Kidney (tissue), 14 donors: Measurements from ENCODE around the gene BTN3A1. TPM values are rescaled to one million over a fixed set of nuclear protein-coding genes. Genes with fewer than 3 reads are reported as not detected.
A peak's percentile ranks its signal among the peaks of the same experiment; 100 is the strongest.

Experiments
- DNase-seq, 5 donors: peaks; one replicate each; pipeline ENCODE4 v3.0.0-alpha.2; 2013 to 2020
- FAIRE-seq: peaks from 2 replicates; lab custom pipeline; 2012; peaks lifted over from hg19 to GRCh38; lab: Jason Lieb, UNC
- H3K27ac ChIP-seq, 2 donors: one replicate each; pipeline ENCODE4 v1.7.0; 2013; ENCODE audit warnings: low read depth in 2 of 2, low read length in 2 of 2, inconsistent platforms in 1 of 2
- H3K27me3 ChIP-seq: one replicate; pipeline ENCODE4 v1.7.1; 2013; ENCODE audit warnings: low read length, inconsistent platforms; ENCODE audit not compliant: control insufficient read depth, insufficient read depth
- H3K36me3 ChIP-seq, 3 donors: one replicate each; pipeline versions ENCODE4 v1.7.0 to v1.7.1; 2013; ENCODE audit warnings: low read length in 3 of 3, control low read depth in 1 of 3, inconsistent platforms in 1 of 3; ENCODE audit not compliant: insufficient read depth in 3 of 3, control insufficient read depth in 2 of 3
- H3K4me1 ChIP-seq, 3 donors: one replicate each; pipeline versions ENCODE4 v1.7.0 to v1.7.1; 2013; ENCODE audit warnings: low read length in 3 of 3, inconsistent platforms in 1 of 3, low read depth in 1 of 3; ENCODE audit not compliant: control insufficient read depth in 2 of 3, insufficient read depth in 2 of 3
- H3K4me3 ChIP-seq, 3 donors: one replicate each; pipeline versions ENCODE4 v1.7.0 to v1.8.1; 2013; ENCODE audit warnings: low read length in 3 of 3, control low read depth in 1 of 3, inconsistent platforms in 1 of 3
- H3K9ac ChIP-seq, 3 donors: one replicate each; pipeline versions ENCODE4 v1.7.0 to v1.7.1; 2013; ENCODE audit warnings: low read length in 3 of 3, control low read depth in 1 of 3, inconsistent platforms in 1 of 3
- H3K9me3 ChIP-seq, 3 donors: one replicate each; pipeline versions ENCODE4 v1.7.0 to v1.7.1; 2013; ENCODE audit warnings: low read length in 3 of 3, control low read depth in 1 of 3, inconsistent platforms in 1 of 3; ENCODE audit not compliant: control insufficient read depth in 2 of 3, insufficient read depth in 1 of 3
- intact Hi-C: fragments of 100-400 bp; cut with DNase I; formaldehyde crosslinking; loops from one replicate; pipeline ENCODE4 v1.11.1; 2022
- polyA plus RNA-seq: library from polyadenylated mRNA; stranded (reverse); fragments of 350-450 nt; fragmentation: Illumina TruSeq; extraction: RNeasy Lipid Tissue Mini Kit (QIAGEN cat#74804); gene quantifications from one replicate; pipeline ENCODE4 v1.2.3, GENCODE V29; 2014; ENCODE audit warnings: low read depth, low replicate concordance; ENCODE audit not compliant: insufficient read depth
- total RNA-seq: library from RNA; stranded (reverse); fragmentation: NEBNext Ultra II Directional; extraction: Animal tissue kit (Norgen Biotek cat#: 25700); gene quantifications from one replicate; pipeline ENCODE4 v1.2.1, GENCODE V29; 2021
- TF ChIP-seq, protein P1 (sequence below): IDR thresholded peaks from 3 replicates; pipeline ENCODE4 v1.5.1; 2012; ENCODE audit warnings: mild to moderate bottlenecking, moderate library complexity, borderline replicate concordance; ENCODE audit not compliant: insufficient read depth; ENCODE audit errors: extremely low read depth
- donor health status: control.
- donor health status: control.
- donor health status: control.
- donor health status: control.
- donor health status: control.
- donor health status: DM: yes; HTN: yes; CAD: no.
- donor health status: Normal renal cell carcinoma (clear cell type).

The BTN3A1 gene
- total and polyA plus RNA-seq, 2 donors from 2014 or later, result 13.8 to 23.1 TPM

- no peak for FAIRE-seq
- no peak for DNase-seq
- no peaks in the 10 kb centered on the region for H3K4me1 ChIP-seq
- intact Hi-C loops, result no loop called here
- TF ChIP-seq, protein P1, sequence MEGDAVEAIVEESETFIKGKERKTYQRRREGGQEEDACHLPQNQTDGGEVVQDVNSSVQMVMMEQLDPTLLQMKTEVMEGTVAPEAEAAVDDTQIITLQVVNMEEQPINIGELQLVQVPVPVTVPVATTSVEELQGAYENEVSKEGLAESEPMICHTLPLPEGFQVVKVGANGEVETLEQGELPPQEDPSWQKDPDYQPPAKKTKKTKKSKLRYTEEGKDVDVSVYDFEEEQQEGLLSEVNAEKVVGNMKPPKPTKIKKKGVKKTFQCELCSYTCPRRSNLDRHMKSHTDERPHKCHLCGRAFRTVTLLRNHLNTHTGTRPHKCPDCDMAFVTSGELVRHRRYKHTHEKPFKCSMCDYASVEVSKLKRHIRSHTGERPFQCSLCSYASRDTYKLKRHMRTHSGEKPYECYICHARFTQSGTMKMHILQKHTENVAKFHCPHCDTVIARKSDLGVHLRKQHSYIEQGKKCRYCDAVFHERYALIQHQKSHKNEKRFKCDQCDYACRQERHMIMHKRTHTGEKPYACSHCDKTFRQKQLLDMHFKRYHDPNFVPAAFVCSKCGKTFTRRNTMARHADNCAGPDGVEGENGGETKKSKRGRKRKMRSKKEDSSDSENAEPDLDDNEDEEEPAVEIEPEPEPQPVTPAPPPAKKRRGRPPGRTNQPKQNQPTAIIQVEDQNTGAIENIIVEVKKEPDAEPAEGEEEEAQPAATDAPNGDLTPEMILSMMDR, result no peak
- no peaks in the 10 kb centered on the region for H3K27me3 ChIP-seq
- H3K9ac ChIP-seq, result no peak overlapping the region
- no peaks in the 10 kb centered on the region for H3K36me3 ChIP-seq
- H3K4me3 ChIP-seq, result no peak overlapping the region
- H3K9me3 ChIP-seq, result no peaks in the 10 kb centered on the region
- no peak overlapping the region for H3K27ac ChIP-seq
These were observed 1.4 kb upstream of the BTN3A1 start for GRCh38 chr6:26400626-26401025.

- DNase-seq, result no peak
- intact Hi-C loops, result no loop called here
- no peak for FAIRE-seq
- H3K9ac ChIP-seq, result peak overlapping the region; percentile 4 to 90 (median 69)
- no peaks in the 10 kb centered on the region for H3K27me3 ChIP-seq
- H3K36me3 ChIP-seq, result peaks cover 0 to 3% (median 0%) of the 10 kb centered on the region in 3 donors
- TF ChIP-seq, protein P1, result no peak
- peak overlapping the region; percentile 82 to 92 (median 90) for H3K4me3 ChIP-seq
- H3K4me1 ChIP-seq, result no peaks in the 10 kb centered on the region
- H3K27ac ChIP-seq, result peak overlapping the region; percentile 49 to 79
- no peaks in the 10 kb centered on the region for H3K9me3 ChIP-seq
These were observed 587 bp upstream of the BTN3A1 start for GRCh38 chr6:26401389-26401986.

DNA sequence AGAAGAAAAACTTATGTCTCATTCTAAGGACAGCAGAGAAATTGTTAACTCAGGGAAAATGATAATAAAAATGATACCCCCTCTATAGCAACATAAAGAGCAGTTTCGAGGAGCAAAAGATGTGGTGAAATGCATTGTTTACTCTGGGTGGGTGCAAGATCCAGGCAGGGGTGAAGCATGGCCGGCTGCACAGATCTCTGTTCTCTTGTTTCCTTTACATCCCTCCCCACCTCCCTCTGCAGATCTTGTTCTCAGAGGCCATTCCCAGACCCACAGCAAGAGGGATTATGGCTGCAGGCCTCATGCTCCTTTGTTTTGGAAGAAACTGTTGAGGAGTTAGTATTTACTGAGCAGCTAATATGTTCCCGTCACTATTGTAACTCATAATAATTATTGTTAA, 1.8 kb downstream of the BTN3A1 start:
- no peak overlapping the region for H3K9ac ChIP-seq
- intact Hi-C loops, result no loop called here
- H3K36me3 ChIP-seq, result peaks cover 3 to 7% (median 6%) of the 10 kb centered on the region in 3 donors
- H3K27ac ChIP-seq, result no peak overlapping the region
- no peaks in the 10 kb centered on the region for H3K4me1 ChIP-seq
- no peaks in the 10 kb centered on the region for H3K9me3 ChIP-seq
- H3K27me3 ChIP-seq, result no peaks in the 10 kb centered on the region
- TF ChIP-seq, protein P1, result no peak
- H3K4me3 ChIP-seq, result no peak overlapping the region
- no peak for DNase-seq
- no peak for FAIRE-seq
